ENCODE data around the gene RTL10.

RTL10 gene

GRCh38 chr22:19824212-19824925 is 30.3 kb downstream of the RTL10 start:
- Histone ChIP-seq H3K9me3 (ENCODE audit: insufficient read depth, low read length) (no peaks in the 10 kb centered on the region), H3K9ac (ENCODE audit: low read length) (no peak overlapping the region), H3K27ac (ENCODE audit: low read depth, low read length) (no peak overlapping the region), H4K20me1 (ENCODE audit: low read depth, low read length) (no peaks in the 10 kb centered on the region), H2AFZ (ENCODE audit: low read depth, low read length, severe bottlenecking) (no peak overlapping the region), H3K4me2 (ENCODE audit: low read depth, low read length, poor library complexity, severe bottlenecking) (no peak overlapping the region), H3K79me2 (ENCODE audit: insufficient read depth, low read length) (no peaks in the 10 kb centered on the region), H3K9me2 (replicated peaks; ENCODE audit: insufficient read depth, low read length) (no peaks in the 10 kb centered on the region), H3F3A (ENCODE audit: insufficient read depth) (no peaks in the 10 kb centered on the region), H3K36me3 (ENCODE audit: low read length) (no peaks in the 10 kb centered on the region), H3K27me3 (ENCODE audit: low read length) (no peaks in the 10 kb centered on the region), H3K4me3 (ENCODE audit: insufficient read depth, low read length, poor library complexity, severe bottlenecking) (no peak overlapping the region)
- TF ChIP-seq, protein P1, sequence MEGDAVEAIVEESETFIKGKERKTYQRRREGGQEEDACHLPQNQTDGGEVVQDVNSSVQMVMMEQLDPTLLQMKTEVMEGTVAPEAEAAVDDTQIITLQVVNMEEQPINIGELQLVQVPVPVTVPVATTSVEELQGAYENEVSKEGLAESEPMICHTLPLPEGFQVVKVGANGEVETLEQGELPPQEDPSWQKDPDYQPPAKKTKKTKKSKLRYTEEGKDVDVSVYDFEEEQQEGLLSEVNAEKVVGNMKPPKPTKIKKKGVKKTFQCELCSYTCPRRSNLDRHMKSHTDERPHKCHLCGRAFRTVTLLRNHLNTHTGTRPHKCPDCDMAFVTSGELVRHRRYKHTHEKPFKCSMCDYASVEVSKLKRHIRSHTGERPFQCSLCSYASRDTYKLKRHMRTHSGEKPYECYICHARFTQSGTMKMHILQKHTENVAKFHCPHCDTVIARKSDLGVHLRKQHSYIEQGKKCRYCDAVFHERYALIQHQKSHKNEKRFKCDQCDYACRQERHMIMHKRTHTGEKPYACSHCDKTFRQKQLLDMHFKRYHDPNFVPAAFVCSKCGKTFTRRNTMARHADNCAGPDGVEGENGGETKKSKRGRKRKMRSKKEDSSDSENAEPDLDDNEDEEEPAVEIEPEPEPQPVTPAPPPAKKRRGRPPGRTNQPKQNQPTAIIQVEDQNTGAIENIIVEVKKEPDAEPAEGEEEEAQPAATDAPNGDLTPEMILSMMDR (IDR thresholded peaks at IDR 0.05; ENCODE audit: insufficient read depth, low read length, poor library complexity, severe bottlenecking): no peak
- no peak for TF ChIP-seq EZH2phosphoT487 (conservative IDR thresholded peaks at IDR 0.05; ENCODE audit: low read length)

DNA sequence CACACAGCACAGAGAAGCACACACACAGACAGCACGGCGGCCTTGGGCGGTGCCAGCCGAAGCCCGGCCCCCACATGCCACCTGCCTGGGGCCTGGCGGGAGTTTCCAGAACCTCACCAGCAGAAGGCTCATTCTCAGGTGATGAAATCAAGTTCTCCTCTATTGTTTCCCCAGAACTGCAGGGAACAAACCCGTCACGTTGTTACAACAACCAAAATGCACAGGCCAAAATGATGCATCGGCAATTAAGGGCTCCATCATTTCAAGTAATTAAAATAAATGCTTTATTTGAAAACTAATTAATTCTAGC is 30.8 kb downstream of the RTL10 start:
- Histone ChIP-seq H3K79me2 (ENCODE audit: insufficient read depth, low read length) (no peaks in the 10 kb centered on the region), H4K20me1 (ENCODE audit: low read depth, low read length) (no peaks in the 10 kb centered on the region), H3K27me3 (ENCODE audit: low read length) (no peaks in the 10 kb centered on the region), H3K36me3 (ENCODE audit: low read length) (no peaks in the 10 kb centered on the region), H3F3A (ENCODE audit: insufficient read depth) (no peaks in the 10 kb centered on the region), H3K27ac (ENCODE audit: low read depth, low read length) (no peak overlapping the region), H3K9me3 (ENCODE audit: insufficient read depth, low read length) (no peaks in the 10 kb centered on the region), H3K4me3 (ENCODE audit: insufficient read depth, low read length, poor library complexity, severe bottlenecking) (no peak overlapping the region), H3K9me2 (replicated peaks; ENCODE audit: insufficient read depth, low read length) (no peaks in the 10 kb centered on the region), H3K4me2 (ENCODE audit: low read depth, low read length, poor library complexity, severe bottlenecking) (no peak overlapping the region), H3K9ac (ENCODE audit: low read length) (no peak overlapping the region), H2AFZ (ENCODE audit: low read depth, low read length, severe bottlenecking) (no peak overlapping the region)
- no peak for TF ChIP-seq EZH2phosphoT487 (conservative IDR thresholded peaks at IDR 0.05; ENCODE audit: low read length)
- TF ChIP-seq, protein P1 (IDR thresholded peaks at IDR 0.05; ENCODE audit: insufficient read depth, low read length, poor library complexity, severe bottlenecking): no peak

DNA sequence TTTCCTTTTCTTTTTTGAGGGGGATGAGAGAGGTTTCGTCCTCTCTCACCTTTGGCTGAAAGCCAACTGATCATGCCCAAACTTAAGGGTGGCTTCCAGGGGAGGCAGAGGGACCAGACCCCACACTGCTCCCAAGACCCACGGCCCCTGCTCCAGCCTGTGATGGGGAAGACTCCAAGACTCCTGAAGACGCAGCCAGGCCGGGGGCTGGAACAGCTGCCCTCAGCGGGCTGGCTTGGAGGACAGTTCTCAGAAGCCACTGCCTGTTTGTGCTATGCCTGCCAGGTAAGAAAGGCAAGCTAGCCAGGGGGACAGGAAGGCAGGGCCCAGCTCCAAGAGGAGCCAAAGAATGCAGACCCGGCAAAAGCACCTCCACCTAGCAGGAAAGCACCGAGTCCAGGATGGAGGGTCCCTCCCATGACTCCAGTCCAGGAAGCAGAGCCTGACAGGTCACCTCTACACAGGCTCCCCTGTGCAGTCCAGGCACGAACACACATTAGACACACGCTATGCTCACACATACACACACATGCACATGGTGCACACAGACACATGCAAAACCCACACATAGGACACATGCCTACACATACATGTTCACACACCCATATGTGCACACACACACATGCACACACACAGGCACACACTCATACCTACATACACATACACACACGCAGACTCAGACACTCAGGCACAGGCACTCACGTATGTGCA is 31.3 kb downstream of the RTL10 start:
- H3K4me2 ChIP-seq (ENCODE audit: low read depth, low read length, poor library complexity, severe bottlenecking): no peak overlapping the region
- no peaks in the 10 kb centered on the region for H3F3A ChIP-seq (ENCODE audit: insufficient read depth)
- no peak overlapping the region for H2AFZ ChIP-seq (ENCODE audit: low read depth, low read length, severe bottlenecking)
- H3K9me3 ChIP-seq (ENCODE audit: insufficient read depth, low read length): no peaks in the 10 kb centered on the region
- no peak for TF ChIP-seq EZH2phosphoT487 (conservative IDR thresholded peaks at IDR 0.05; ENCODE audit: low read length)
- TF ChIP-seq, protein P1 (IDR thresholded peaks at IDR 0.05; ENCODE audit: insufficient read depth, low read length, poor library complexity, severe bottlenecking): no peak
- H3K9me2 ChIP-seq (replicated peaks; ENCODE audit: insufficient read depth, low read length): no peaks in the 10 kb centered on the region
- no peaks in the 10 kb centered on the region for H3K27me3 ChIP-seq (ENCODE audit: low read length)
- H3K36me3 ChIP-seq (ENCODE audit: low read length): no peaks in the 10 kb centered on the region
- H3K9ac ChIP-seq (ENCODE audit: low read length): no peak overlapping the region
- no peaks in the 10 kb centered on the region for H3K79me2 ChIP-seq (ENCODE audit: insufficient read depth, low read length)
- no peak overlapping the region for H3K27ac ChIP-seq (ENCODE audit: low read depth, low read length)
- no peaks in the 10 kb centered on the region for H4K20me1 ChIP-seq (ENCODE audit: low read depth, low read length)
- H3K4me3 ChIP-seq (ENCODE audit: insufficient read depth, low read length, poor library complexity, severe bottlenecking): no peak overlapping the region
